ENCODE measurements around the gene BNC1. TPM values are rescaled to one million over a fixed set of nuclear protein-coding genes. Genes with fewer than 3 reads are reported as not detected.

Gene BNC1, protein sequence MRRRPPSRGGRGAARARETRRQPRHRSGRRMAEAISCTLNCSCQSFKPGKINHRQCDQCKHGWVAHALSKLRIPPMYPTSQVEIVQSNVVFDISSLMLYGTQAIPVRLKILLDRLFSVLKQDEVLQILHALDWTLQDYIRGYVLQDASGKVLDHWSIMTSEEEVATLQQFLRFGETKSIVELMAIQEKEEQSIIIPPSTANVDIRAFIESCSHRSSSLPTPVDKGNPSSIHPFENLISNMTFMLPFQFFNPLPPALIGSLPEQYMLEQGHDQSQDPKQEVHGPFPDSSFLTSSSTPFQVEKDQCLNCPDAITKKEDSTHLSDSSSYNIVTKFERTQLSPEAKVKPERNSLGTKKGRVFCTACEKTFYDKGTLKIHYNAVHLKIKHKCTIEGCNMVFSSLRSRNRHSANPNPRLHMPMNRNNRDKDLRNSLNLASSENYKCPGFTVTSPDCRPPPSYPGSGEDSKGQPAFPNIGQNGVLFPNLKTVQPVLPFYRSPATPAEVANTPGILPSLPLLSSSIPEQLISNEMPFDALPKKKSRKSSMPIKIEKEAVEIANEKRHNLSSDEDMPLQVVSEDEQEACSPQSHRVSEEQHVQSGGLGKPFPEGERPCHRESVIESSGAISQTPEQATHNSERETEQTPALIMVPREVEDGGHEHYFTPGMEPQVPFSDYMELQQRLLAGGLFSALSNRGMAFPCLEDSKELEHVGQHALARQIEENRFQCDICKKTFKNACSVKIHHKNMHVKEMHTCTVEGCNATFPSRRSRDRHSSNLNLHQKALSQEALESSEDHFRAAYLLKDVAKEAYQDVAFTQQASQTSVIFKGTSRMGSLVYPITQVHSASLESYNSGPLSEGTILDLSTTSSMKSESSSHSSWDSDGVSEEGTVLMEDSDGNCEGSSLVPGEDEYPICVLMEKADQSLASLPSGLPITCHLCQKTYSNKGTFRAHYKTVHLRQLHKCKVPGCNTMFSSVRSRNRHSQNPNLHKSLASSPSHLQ
- 2.7 TPM for polyA plus RNA-seq (2013, experiment 1 of 2)
- 2.7 TPM for polyA plus RNA-seq (2013, experiment 2 of 2)

DNA sequence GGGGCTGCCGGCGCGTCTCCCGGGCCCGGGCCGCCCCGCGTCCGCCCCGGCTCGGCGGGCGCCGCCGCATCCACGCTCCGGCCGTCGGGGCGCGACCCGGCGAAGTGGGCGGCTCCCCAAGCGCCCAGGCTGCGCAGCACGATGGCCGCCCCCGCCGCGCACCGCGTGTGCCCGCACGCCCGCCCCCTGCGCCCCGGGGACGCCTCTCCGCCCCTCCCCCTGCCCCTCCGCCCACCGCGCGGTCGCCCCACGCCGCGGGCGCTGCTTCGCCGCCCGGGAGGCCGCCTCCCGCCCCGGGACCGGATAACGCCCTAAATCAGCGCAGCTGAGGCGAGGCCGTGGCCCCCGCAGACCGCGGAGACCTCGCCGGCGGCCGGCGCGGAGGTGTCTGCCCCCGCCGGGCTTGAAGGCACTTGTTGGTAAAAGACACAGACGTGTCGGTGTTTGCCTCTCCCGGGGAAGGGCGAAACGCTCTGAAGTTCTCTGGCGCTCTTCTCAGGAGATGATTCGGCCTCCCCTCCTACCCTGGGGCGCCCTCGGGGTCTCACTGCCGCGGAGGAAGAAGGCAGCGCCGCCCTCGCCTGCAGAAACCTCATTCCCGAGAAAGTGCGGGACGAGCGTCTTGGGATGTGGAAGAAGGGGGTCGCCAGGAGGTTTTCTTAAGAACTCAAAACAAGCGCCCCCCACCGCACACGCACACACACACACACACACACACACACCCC, at the start of gene BNC1:
Gene BNC1, minus strand, starts transcription at position 106 of the 725 bp plus-strand sequence. Its CDS starts 36 bp downstream, at position 70.
- peak within 1 kb of the TSS; percentile 80 for H3K4me2 ChIP-seq (ENCODE audit: low read length, poor library complexity, severe bottlenecking)
- DNase-seq, result peak; percentile 41
- H2BK12ac ChIP-seq (ENCODE audit: low read length in 2 of 2), result peak within 1 kb of the TSS in 1 of 2 experiments; percentile 43
- peak within 1 kb of the TSS; percentile 78 to 91 for H3K4ac ChIP-seq (ENCODE audit: low read depth in 1 of 2, low read length in 2 of 2)
- peak within 1 kb of the TSS; percentile 74 for H2BK120ac ChIP-seq (ENCODE audit: low read depth, low read length)
- peak within 1 kb of the TSS; percentile 77 to 89 for H3K18ac ChIP-seq (ENCODE audit: low read depth in 1 of 2, low read length in 2 of 2)
- H3K27me3 ChIP-seq (ENCODE audit: control insufficient read depth in 1 of 2, insufficient read depth in 1 of 2, low read length in 2 of 2), result no peaks in the 10 kb centered on the region
- peak within 1 kb of the TSS; percentile 64 for H3K27ac ChIP-seq (ENCODE audit: low read length, poor library complexity, severe bottlenecking)
- peak within 1 kb of the TSS; percentile 91 for H2BK15ac ChIP-seq (ENCODE audit: low read depth, poor library complexity, severe bottlenecking)
- H2AK5ac ChIP-seq (ENCODE audit: low read length, severe bottlenecking), result no peak within 1 kb of the TSS
- peaks cover 25% of the 10 kb centered on the region for H3K4me1 ChIP-seq (ENCODE audit: control insufficient read depth, insufficient read depth, low read depth, low read length)
- peaks cover 4% of the 10 kb centered on the region for H3K79me1 ChIP-seq (replicated peaks; ENCODE audit: low read length, poor library complexity, severe bottlenecking)
- no peak within 1 kb of the TSS for H3K14ac ChIP-seq (ENCODE audit: low read length in 2 of 2)
- peak within 1 kb of the TSS; percentile 76 for H2AFZ ChIP-seq (ENCODE audit: low read depth, low read length)
- H3K4me3 ChIP-seq (ENCODE audit: insufficient read depth in 1 of 2, low read depth in 1 of 2, low read length in 2 of 2), result peak within 1 kb of the TSS; percentile 86 to 88
- H3K23ac ChIP-seq (ENCODE audit: low read length in 2 of 2), result peak within 1 kb of the TSS in 1 of 2 experiments; percentile 28
- no peaks in the 10 kb centered on the region for H3K36me3 ChIP-seq (ENCODE audit: control insufficient read depth in 1 of 2, insufficient read depth in 2 of 2, low read depth in 1 of 2, low read length in 2 of 2)
- H2BK5ac ChIP-seq (ENCODE audit: low read depth, low read length, poor library complexity, severe bottlenecking), result peak within 1 kb of the TSS; percentile 61
- under 1% methylated on average over 68 of the region's 93 CpGs for WGBS
- peak within 1 kb of the TSS; percentile 92 for H3K9ac ChIP-seq (ENCODE audit: low read length)
- H3K9me3 ChIP-seq (ENCODE audit: control insufficient read depth, low read length), result no peaks in the 10 kb centered on the region
- peak within 1 kb of the TSS; percentile 84 for H4K8ac ChIP-seq (ENCODE audit: low read length)
- peak within 1 kb of the TSS; percentile 67 for H4K91ac ChIP-seq (ENCODE audit: low read length)

DNA sequence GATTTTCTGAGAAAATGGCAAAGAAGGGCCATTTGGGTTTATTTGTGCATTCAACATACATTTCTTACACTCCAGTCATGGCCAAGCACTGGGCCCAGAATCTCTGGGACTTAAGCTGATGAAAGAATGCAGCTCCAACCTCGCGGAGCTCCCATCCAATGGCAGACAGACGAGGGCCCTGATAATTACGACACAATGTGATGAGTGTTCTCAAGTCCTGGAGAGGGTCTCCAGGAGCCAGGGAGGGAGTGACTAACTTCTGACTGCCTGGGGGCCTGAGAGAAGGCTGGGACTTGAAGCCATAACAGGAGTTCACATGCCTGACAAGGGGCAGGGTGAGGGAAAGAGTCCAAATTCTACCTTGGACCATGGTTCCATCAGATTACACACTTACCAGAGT, 42.6 kb upstream of the BNC1 start:
- Histone ChIP-seq H2BK15ac (ENCODE audit: low read depth, poor library complexity, severe bottlenecking) (no peak overlapping the region), H2AK5ac (ENCODE audit: low read length, severe bottlenecking) (peak overlapping the region; percentile 31), H3K9me3 (ENCODE audit: control insufficient read depth, low read length) (no peaks in the 10 kb centered on the region), H3K27ac (ENCODE audit: low read length, poor library complexity, severe bottlenecking) (no peak overlapping the region), H3K23ac (ENCODE audit: low read length in 2 of 2) (no peak overlapping the region), H2AFZ (ENCODE audit: low read depth, low read length) (no peak overlapping the region), H3K9ac (ENCODE audit: low read length) (no peak overlapping the region), H3K4me2 (ENCODE audit: low read length, poor library complexity, severe bottlenecking) (no peak overlapping the region), H3K14ac (ENCODE audit: low read length in 2 of 2) (no peak overlapping the region), H3K27me3 (ENCODE audit: control insufficient read depth in 1 of 2, insufficient read depth in 1 of 2, low read length in 2 of 2) (no peaks in the 10 kb centered on the region), H4K91ac (ENCODE audit: low read length) (no peak overlapping the region), H2BK120ac (ENCODE audit: low read depth, low read length) (no peak overlapping the region), H3K4me1 (ENCODE audit: control insufficient read depth, insufficient read depth, low read depth, low read length) (peaks cover 17% of the 10 kb centered on the region), H3K36me3 (ENCODE audit: control insufficient read depth in 1 of 2, insufficient read depth in 2 of 2, low read depth in 1 of 2, low read length in 2 of 2) (no peaks in the 10 kb centered on the region), H2BK12ac (ENCODE audit: low read length in 2 of 2) (no peak overlapping the region), H3K4ac (ENCODE audit: low read depth in 1 of 2, low read length in 2 of 2) (no peak overlapping the region), H4K8ac (ENCODE audit: low read length) (no peak overlapping the region), H2BK5ac (ENCODE audit: low read depth, low read length, poor library complexity, severe bottlenecking) (no peak overlapping the region), H3K79me1 (replicated peaks; ENCODE audit: low read length, poor library complexity, severe bottlenecking) (no peaks in the 10 kb centered on the region), H3K18ac (ENCODE audit: low read depth in 1 of 2, low read length in 2 of 2) (no peak overlapping the region), H3K4me3 (ENCODE audit: insufficient read depth in 1 of 2, low read depth in 1 of 2, low read length in 2 of 2) (no peak overlapping the region)
- 83% methylated on average over 4 of the region's 4 CpGs for WGBS
- no peak for DNase-seq

DNA sequence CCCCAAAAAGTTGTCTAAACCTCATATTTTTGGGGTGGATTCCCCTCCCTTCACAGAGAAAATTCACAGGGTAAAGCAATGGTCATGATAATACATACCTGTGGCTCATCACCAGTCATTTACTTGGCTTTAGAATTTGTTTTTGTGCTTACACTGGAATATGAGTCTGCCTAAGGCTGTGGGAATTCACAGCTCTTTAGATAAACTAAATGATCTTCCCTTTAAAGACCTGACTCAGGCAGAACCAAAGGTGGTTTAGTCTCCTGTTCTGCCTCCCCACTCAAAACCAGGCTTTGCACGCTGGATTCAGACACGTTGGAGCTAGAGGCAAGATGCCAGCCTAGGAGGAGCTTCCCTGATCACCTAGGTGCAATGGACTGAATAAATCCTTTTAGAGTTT, 40.3 kb upstream of the BNC1 start:
- Histone ChIP-seq H3K36me3 (ENCODE audit: control insufficient read depth in 1 of 2, insufficient read depth in 2 of 2, low read depth in 1 of 2, low read length in 2 of 2) (no peaks in the 10 kb centered on the region), H4K8ac (ENCODE audit: low read length) (no peak overlapping the region), H2BK12ac (ENCODE audit: low read length in 2 of 2) (no peak overlapping the region), H2BK15ac (ENCODE audit: low read depth, poor library complexity, severe bottlenecking) (no peak overlapping the region), H2BK120ac (ENCODE audit: low read depth, low read length) (no peak overlapping the region), H3K23ac (ENCODE audit: low read length in 2 of 2) (no peak overlapping the region), H3K27ac (ENCODE audit: low read length, poor library complexity, severe bottlenecking) (peak overlapping the region; percentile 30), H3K9ac (ENCODE audit: low read length) (no peak overlapping the region), H3K14ac (ENCODE audit: low read length in 2 of 2) (no peak overlapping the region), H3K79me1 (replicated peaks; ENCODE audit: low read length, poor library complexity, severe bottlenecking) (no peaks in the 10 kb centered on the region), H2BK5ac (ENCODE audit: low read depth, low read length, poor library complexity, severe bottlenecking) (no peak overlapping the region), H3K4me3 (ENCODE audit: insufficient read depth in 1 of 2, low read depth in 1 of 2, low read length in 2 of 2) (no peak overlapping the region), H3K4ac (ENCODE audit: low read depth in 1 of 2, low read length in 2 of 2) (no peak overlapping the region), H2AFZ (ENCODE audit: low read depth, low read length) (no peak overlapping the region), H3K4me2 (ENCODE audit: low read length, poor library complexity, severe bottlenecking) (no peak overlapping the region), H3K4me1 (ENCODE audit: control insufficient read depth, insufficient read depth, low read depth, low read length) (peaks cover 27% of the 10 kb centered on the region), H2AK5ac (ENCODE audit: low read length, severe bottlenecking) (peak overlapping the region; percentile 38), H3K9me3 (ENCODE audit: control insufficient read depth, low read length) (no peaks in the 10 kb centered on the region), H3K27me3 (ENCODE audit: control insufficient read depth in 1 of 2, insufficient read depth in 1 of 2, low read length in 2 of 2) (no peaks in the 10 kb centered on the region), H3K18ac (ENCODE audit: low read depth in 1 of 2, low read length in 2 of 2) (no peak overlapping the region), H4K91ac (ENCODE audit: low read length) (no peak overlapping the region)
- DNase-seq, result no peak
- WGBS, result 78% methylated on average over 2 of the region's 2 CpGs

Data from mesenchymal stem cell (in vitro differentiated cells and primary cell).